GM12878 (cell line): Measurements from ENCODE around the gene SRP14. TPM values are rescaled to one million over a fixed set of nuclear protein-coding genes. Genes with fewer than 3 reads are reported as not detected.

Source experiments
- ATAC-seq: fragments of 200-7000 bp; cut with Tn5 transposase; 3 replicates; pipeline ENCODE4 v1.9.1; 2020; ENCODE audit warnings: mild to moderate bottlenecking, moderate library complexity
- BruUV-seq: library from RNA; stranded (reverse); fragments of 400-500 nt; replicated peaks from 2 replicates; lab custom pipeline; 2021; lab: Mats Ljungman, UMichigan
- CTCF ChIA-PET: fragments of 300-600 bp; sonication (Branson Sonifier 250); formaldehyde crosslinking; extraction: SDS; loops from one replicate; lab custom pipeline; 2021; ENCODE audit warnings: inconsistent platforms; lab: Yijun Ruan, JAX
- POLR2A ChIA-PET: fragments of 350-600 bp; formaldehyde crosslinking; extraction: SDS; loops from one replicate; lab custom pipeline; 2021; ENCODE audit warnings: inconsistent platforms; lab: Charles Lee
- RAD21 ChIA-PET: fragments of 300-600 bp; sonication (Branson Sonifier 250); formaldehyde crosslinking; loops from one replicate; lab custom pipeline; 2023; ENCODE audit warnings: antibody characterized with exemption; ENCODE audit not compliant: unreplicated experiment; lab: Charles Lee
- SMC1A ChIA-PET: fragments of 300-600 bp; sonication (Branson Sonifier 250); formaldehyde crosslinking; loops from one replicate; lab custom pipeline; 2023; ENCODE audit not compliant: unreplicated experiment, uncharacterized antibody; lab: Charles Lee
- DNase-seq: peaks from one replicate; pipeline ENCODE4 v3.0.0-alpha.2; 2011; ENCODE audit warnings: low read depth, low spot score
- FAIRE-seq: peaks from 3 replicates; lab custom pipeline; 2011; peaks lifted over from hg19 to GRCh38; lab: Jason Lieb, UNC
- H2AFZ ChIP-seq: 2 replicates; pipeline ENCODE4 v1.6.0; 2011; ENCODE audit warnings: low read depth, low read length, control low read depth; ENCODE audit not compliant: control insufficient read depth
- H3K27ac ChIP-seq: 2 replicates; pipeline ENCODE4 v1.5.1; 2011; ENCODE audit warnings: control low read depth; ENCODE audit not compliant: control insufficient read depth, insufficient read depth
- H3K27me3 ChIP-seq, 2 experiments: replicated peaks in 1 of 2; 2 replicates each; pipeline versions ENCODE4 v1.6.0 to v1.6.1; 2011; ENCODE audit warnings: low read length in 1 of 2; ENCODE audit not compliant: control insufficient read depth in 2 of 2, insufficient read depth in 2 of 2
- H3K36me3 ChIP-seq, 2 experiments: 2 replicates each; pipeline ENCODE4 v1.5.1; 2011; ENCODE audit warnings: low read length in 1 of 2; ENCODE audit not compliant: control insufficient read depth in 2 of 2, insufficient read depth in 2 of 2
- H3K4me1 ChIP-seq: 2 replicates; pipeline ENCODE4 v1.6.1; 2011; ENCODE audit warnings: mild to moderate bottlenecking, low read length, moderate library complexity, mixed read lengths; ENCODE audit not compliant: control insufficient read depth, insufficient read depth
- H3K4me2 ChIP-seq: 2 replicates; pipeline ENCODE4 v1.6.0; 2011; ENCODE audit warnings: control low read depth; ENCODE audit not compliant: control insufficient read depth, insufficient read depth
- H3K4me3 ChIP-seq: fragments of 200-600 bp; sonication (generic); 2 replicates; pipeline ENCODE4 v1.5.1; 2016
- H3K79me2 ChIP-seq: 2 replicates; pipeline ENCODE4 v1.6.0; 2011; ENCODE audit warnings: low read length; ENCODE audit not compliant: control insufficient read depth, insufficient read depth
- H3K9ac ChIP-seq: 2 replicates; pipeline ENCODE4 v1.8.0; 2011; ENCODE audit warnings: low read length, control low read depth, mixed read lengths; ENCODE audit not compliant: control insufficient read depth, insufficient read depth
- H3K9me3 ChIP-seq: replicated peaks from 3 replicates; pipeline ENCODE4 v1.5.1; 2011; ENCODE audit warnings: mild to moderate bottlenecking, low read length; ENCODE audit not compliant: control insufficient read depth, insufficient read depth
- H4K20me1 ChIP-seq: 2 replicates; pipeline ENCODE4 v1.6.0; 2011; ENCODE audit not compliant: control insufficient read depth, insufficient read depth
- CHD2 ChIP-seq: IDR thresholded peaks from 2 replicates; pipeline ENCODE4 v1.6.1; 2011; ENCODE audit warnings: low read depth, low read length, improper control_type of control experiment, borderline replicate concordance
- HDAC6 ChIP-seq: fragments of 200-600 bp; sonication (generic); IDR thresholded peaks from one replicate; pipeline ENCODE4 v1.8.0; 2017; ENCODE audit warnings: antibody characterized with exemption; ENCODE audit not compliant: unreplicated experiment
- IKZF2 ChIP-seq, 2 experiments: fragments of 450-650 bp; IDR thresholded peaks; 2 replicates each; pipeline ENCODE4 v1.6.1; 2017; ENCODE audit warnings: mild to moderate bottlenecking in 2 of 2, moderate library complexity in 2 of 2
- MEF2A ChIP-seq: IDR thresholded peaks from 2 replicates; pipeline ENCODE4 v1.6.1; 2011; ENCODE audit warnings: low read depth, mild to moderate bottlenecking, low read length, moderate library complexity; ENCODE audit not compliant: insufficient read depth
- RUNX3 ChIP-seq: IDR thresholded peaks from 2 replicates; pipeline ENCODE4 v1.6.1; 2012; ENCODE audit warnings: low read length, inconsistent platforms
- SMAD5 ChIP-seq: IDR thresholded peaks from 2 replicates; pipeline ENCODE4 v1.6.1; 2016; ENCODE audit warnings: antibody characterized with exemption, low read depth
- TAF1 ChIP-seq: IDR thresholded peaks from 2 replicates; pipeline ENCODE4 v1.6.1; 2011; ENCODE audit warnings: mild to moderate bottlenecking, low read depth, low read length, borderline replicate concordance
- WGBS: methylation state at CpG from one replicate; pipeline ENCODE4 v1.1.6; 2016; ENCODE audit warnings: low lambda C conversion rate; ENCODE audit not compliant: insufficient replicate concordance, insufficient coverage; ENCODE audit errors: missing lambda C conversion rate; 5-methylcytosine and 5-hydroxymethylcytosine counted together
- in situ Hi-C: fragments of 300-500 bp; cut with MboI; formaldehyde crosslinking; loops from 9 replicates; pipeline ENCODE4 v1.14.3; 2018; ENCODE audit warnings: mixed read lengths
- intact Hi-C: fragments of 100-400 bp; cut with micrococcal nuclease; formaldehyde crosslinking; loops from one replicate; pipeline ENCODE4 v1.14.2; 2022; ENCODE audit not compliant: unreplicated experiment
- polyA plus RNA-seq, 11 experiments: library from polyadenylated mRNA; depleted of rRNA in 4 of 11; unstranded in 6 of 11; stranded (reverse) in 5 of 11; fragments of >200 nt; fragmentation: Nextera tagmentation in 4 of 11; fragmentation: Illumina TruSeq in 1 of 11; extraction: Ambion mirVana in 4 of 11; extraction: Trizol in 1 of 11; gene quantifications; 1 replicate in 1 of 11; 2 replicates in 10 of 11; pipeline versions ENCODE4 v1.2.1 to v1.2.3, GENCODE V29; 2011 to 2016; ENCODE audit warnings: inconsistent platforms in 2 of 11, missing spikeins in 2 of 11, low read depth in 1 of 11
- total RNA-seq, 4 experiments: library from RNA; depleted of rRNA in 3 of 4; stranded (reverse); fragments of >200 nt in 3 of 4; fragmentation: Illumina TruSeq in 1 of 4; extraction: Trizol in 1 of 4; gene quantifications; 2 replicates each; pipeline versions ENCODE4 v1.2.1 to v1.2.3, GENCODE V29; 2013 to 2021

Gene SRP14
- total and polyA plus RNA-seq, 10 of the 15 experiments (the other 5 are each of a cell fraction or from before 2014, with no cell fraction given), result 141 to 1,182 (median 493) TPM

DNA sequence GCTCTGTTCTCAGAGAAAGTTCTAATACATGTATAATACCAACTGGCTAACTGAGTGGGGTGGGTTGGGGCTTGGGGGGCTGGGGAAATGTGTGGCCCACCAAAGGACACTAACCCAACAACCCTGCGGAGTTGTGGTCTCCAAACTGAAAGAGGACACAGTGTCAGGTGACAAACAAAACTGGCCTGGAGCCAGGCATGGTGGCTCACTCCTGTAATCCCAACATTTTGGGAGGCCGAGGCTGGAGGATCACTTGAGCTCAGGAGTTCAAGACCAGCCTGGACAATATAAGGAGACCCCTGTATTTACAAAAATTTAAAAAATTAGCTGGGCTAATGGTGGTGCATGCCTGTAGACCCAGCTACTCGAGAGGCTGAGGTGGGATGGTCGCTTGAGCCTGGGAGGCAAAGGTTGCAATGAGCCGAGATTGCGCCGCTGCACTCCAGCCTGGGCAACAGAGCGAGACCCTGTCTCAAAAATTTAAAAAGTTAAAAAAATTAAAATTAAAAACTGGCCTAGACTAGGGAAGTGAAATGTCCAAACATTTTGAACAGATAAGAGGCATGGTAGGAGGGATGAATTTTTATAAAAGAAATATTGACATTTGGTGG, 31.7 kb upstream of the SRP14 start:
- POLR2A ChIA-PET, result interaction anchor here (1.0 to 12.9 kb wide), 5 partner anchors 11 to 36 kb away, joined by 5 to 208 read pairs (median 5); no protein-coding TSS in a partner anchor
- ATAC-seq, result no peak
- no peak for FAIRE-seq
- no peaks in the 10 kb centered on the region; the same call in 2 of the 3 replicates for H3K9me3 ChIP-seq
- no peaks in the 10 kb centered on the region for H3K79me2 ChIP-seq
- in situ Hi-C loops (no loop called here), intact Hi-C loops (no loop called here)
- no peaks in the 10 kb centered on the region for H3K27me3 ChIP-seq
- no peak overlapping the region for H3K4me3 ChIP-seq
- CTCF ChIA-PET, result interaction anchor here (0.6 to 23.9 kb wide), 5 partner anchors 17 to 416 kb away, joined by 3 to 578 read pairs (median 7); partner anchors contain the start of gene BMF
- H3K36me3 ChIP-seq, result no peaks in the 10 kb centered on the region
- WGBS, result 98% methylated on average over 8 of the region's 8 CpGs
- TF ChIP-seq SMAD5 (no peak), MEF2A (no peak), HDAC6 (no peak), IKZF2 (IDR thresholded peaks at IDR 0.05) (no peak), TAF1 (no peak), RUNX3 (no peak), CHD2 (no peak)
- RAD21 ChIA-PET, result interaction anchor here (1.3 to 21.0 kb wide), 5 partner anchors 16 to 137 kb away, joined by 4 to 509 read pairs (median 7); partner anchors contain the start of genes BMF and EIF2AK4
- peaks cover 25% of the 10 kb centered on the region for H3K4me1 ChIP-seq
- H4K20me1 ChIP-seq, result no peaks in the 10 kb centered on the region
- no peak overlapping the region for H3K4me2 ChIP-seq
- no peak overlapping the region for H3K27ac ChIP-seq
- SMC1A ChIA-PET, result interaction anchor here (1.0 to 43.9 kb wide), 7 partner anchors 8 to 98 kb away, joined by 3 to 981 read pairs (median 6); partner anchors contain the start of gene BMF
- no peak overlapping the region for H2AFZ ChIP-seq
- H3K9ac ChIP-seq, result no peak overlapping the region
- no TSS peak for BruUV-seq
- DNase-seq, result no peak
